ENCODE results near the gene DCP1B.

Gene DCP1B

DNA sequence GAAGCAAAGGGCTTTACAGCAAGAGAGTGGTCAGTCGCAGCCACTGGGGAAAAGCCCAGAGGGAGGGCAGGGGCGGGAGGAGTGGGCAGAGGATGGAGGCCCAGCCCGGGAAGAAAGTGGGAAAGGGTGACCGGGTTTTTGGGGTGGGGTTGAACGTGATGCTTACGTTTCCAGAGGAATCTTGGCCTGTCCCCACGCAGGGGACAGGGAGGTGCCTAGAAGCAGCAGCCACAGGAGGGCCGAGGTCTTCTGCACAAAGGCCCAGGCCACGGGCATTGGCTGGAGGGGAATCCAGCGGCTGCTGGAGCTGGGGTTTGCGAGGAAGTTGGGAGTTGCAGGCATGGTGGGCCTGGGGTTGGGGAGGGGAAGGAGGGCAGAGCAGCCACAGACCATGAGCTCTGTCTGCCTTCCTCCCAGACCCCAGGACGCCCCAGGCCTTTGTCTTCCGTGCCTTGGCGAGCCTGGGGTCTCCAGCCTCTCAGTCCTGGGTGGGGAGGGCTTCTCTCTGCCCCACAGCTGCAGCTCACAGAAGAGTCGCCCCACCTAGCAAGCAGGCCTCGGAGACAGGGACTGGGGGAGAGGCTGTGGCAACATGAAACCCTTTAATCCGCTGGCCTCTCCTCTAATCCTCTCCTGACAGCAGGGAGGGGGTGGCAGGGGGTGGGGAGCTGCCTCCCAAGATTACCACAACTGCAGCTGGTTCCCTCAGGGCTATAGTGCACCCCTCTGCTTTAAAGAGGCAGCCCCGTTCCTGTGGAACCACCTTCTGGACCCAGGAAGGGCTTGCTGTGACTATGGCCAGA lies 86.0 kb downstream of the DCP1B start, which contains the start of gene CACNA2D4:
TSS of gene CACNA2D4 (minus strand) at position 572 of the 803 bp plus-strand sequence. CDS start at position 393, 179 bp downstream.
- DNase-seq: peak; percentile 32

- peak; percentile 41 for DNase-seq
Observed at GRCh38 chr12:1917172-1918070, 86.8 kb downstream of the DCP1B start.

- DNase-seq: peak; percentile 53
Observed at GRCh38 chr12:1916371-1917171, 87.7 kb downstream of the DCP1B start.

GRCh38 chr12:1915082-1915968 lies 88.9 kb downstream of the DCP1B start:
- DNase-seq: peak; percentile 70

- DNase-seq: peak; percentile 24
Observed at GRCh38 chr12:1914114-1914911, 89.9 kb downstream of the DCP1B start.

- DNase-seq: peak; percentile 33
Observed at GRCh38 chr12:1913377-1914113, 90.7 kb downstream of the DCP1B start.

GRCh38 chr12:1912580-1913376 lies 91.5 kb downstream of the DCP1B start:
- no peak for DNase-seq

DNA sequence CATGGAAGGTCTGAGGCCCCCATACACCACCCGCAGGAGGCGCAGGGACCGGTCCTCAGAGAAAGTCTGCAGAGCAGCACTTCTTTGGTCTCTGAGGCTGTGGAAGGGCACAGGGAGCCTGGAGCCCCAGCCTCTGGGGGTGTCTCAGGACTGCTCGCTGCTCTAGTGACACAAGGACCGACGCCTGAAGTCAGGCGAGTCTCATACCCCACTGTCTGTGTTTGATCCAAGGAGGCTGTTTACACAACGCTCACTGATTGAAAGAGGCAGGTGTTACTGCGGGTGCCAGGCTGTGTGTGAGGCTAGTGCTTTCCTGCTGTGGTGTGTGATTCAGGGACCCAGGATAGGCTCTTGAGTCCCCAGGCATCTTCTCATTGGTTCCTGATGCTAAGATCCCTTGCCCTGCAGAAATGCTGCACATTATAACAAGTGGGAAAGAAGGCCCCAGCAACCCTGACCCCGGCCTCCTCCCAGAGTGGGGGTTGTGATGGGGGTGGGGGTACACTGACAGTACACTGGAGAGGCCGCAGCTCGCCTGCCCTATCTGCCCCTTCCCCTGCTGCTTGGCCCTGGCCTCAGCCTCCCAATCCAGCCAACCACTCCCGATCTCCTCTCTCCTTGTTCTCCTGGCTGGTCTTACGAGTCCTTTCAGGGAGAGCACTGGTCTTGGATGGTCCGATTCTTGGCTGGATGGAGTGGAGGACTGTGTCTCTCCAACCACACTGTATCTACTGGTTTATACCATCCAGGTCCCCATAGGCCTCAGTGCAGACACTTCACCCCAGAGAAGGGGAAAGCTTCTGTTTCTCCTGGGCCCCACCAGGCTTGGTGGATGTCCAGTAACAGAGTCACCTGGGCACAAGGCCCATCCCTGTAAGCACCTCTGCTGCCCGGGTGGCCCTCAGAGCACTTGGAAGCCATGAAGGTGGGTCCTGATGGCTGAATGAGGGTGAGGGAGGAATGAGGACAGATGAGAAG lies 92.4 kb downstream of the DCP1B start:
- DNase-seq: peak; percentile 43

GRCh38 chr12:1910468-1910867 lies 93.8 kb downstream of the DCP1B start:
- no peak for DNase-seq

GRCh38 chr12:1908758-1909157 lies 95.5 kb downstream of the DCP1B start:
- peak; percentile 32 for DNase-seq

GRCh38 chr12:1907652-1908611 lies 96.3 kb downstream of the DCP1B start:
- peak; percentile 58 for DNase-seq

DNA sequence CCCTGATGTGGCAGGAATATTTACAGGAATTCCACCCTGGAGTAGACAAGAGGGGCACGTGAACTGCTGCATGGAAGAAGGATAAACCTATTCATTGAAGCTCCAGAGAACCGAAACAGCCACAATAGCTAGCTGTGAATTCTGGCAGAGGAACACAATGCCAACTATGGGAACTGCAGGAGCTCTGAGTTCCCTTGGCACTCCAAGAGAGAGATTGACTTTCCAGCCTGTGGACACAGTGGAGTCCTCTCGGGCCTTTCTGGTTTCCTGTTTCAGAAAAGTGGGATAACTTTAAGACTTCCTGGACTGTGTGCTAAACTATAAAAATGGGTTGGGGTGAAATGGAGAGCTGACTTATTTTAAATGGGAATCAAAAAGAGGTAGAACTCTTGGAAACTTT lies 97.7 kb downstream of the DCP1B start:
- no peak for DNase-seq

DNA sequence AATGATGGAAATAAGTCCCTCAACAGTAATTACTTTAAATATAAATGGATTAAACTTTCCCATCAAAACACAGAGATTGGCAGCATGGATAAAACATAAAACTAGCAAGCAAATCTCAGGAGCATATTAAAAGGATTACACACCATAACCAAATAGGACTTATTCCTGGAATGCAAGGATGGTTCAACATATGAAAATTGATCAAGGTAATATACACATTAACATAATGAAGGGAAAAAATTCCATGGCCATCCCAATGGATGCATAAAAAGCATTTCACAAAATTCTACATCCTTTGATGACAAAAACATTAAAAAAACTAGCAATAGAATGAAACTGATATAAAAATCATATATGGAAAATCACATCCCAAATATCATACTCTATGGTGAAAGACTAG lies 99.4 kb downstream of the DCP1B start:
- no peak for DNase-seq

GRCh38 chr12:1896964-1897363 lies 107.3 kb downstream of the DCP1B start:
- DNase-seq: no peak
